HG03378 (cell line): Measurements from ENCODE around the gene SPDYC.

Experiments
- ATAC-seq: cut with Tn5 transposase; IDR thresholded peaks from one replicate; pipeline ENCODE4 v1.9.1; 2021; ENCODE audit warnings: mild to moderate bottlenecking, moderate library complexity; ENCODE audit not compliant: unreplicated experiment

SPDYC gene

DNA sequence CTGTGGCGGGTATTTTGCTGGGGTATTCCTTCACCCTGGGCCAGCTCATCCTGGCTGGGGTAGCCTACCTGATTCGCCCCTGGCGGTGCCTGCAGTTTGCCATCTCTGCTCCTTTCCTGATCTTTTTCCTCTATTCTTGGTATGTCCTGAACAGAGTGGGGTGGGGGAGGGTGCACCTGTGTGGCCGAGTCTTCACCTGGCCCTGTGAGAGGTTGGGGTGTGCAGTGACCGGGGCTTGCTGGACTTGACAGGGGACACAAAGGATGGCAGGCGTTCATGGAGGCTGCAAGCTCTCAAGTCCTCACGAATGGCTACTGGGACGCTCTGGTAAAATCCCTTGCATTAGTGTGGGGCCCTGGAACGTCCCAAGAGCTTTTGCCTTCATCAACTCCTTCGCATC is 51.0 kb downstream of the SPDYC start:
- ATAC-seq, result no peak
